Measurements from ENCODE around the gene CORO1C. TPM values are rescaled to one million over a fixed set of nuclear protein-coding genes. Genes with fewer than 3 reads are reported as not detected.

CORO1C gene
- polyA plus RNA-seq, 1 of the 3 experiments (the other 2 are of a cell fraction) = 150 TPM

GRCh38 chr12:108757856-108758255 is 26.5 kb upstream of the CORO1C start:
- no peak overlapping the region for H2AFZ ChIP-seq (ENCODE audit: low read depth)
- no peaks in the 10 kb centered on the region for H3K4me1 ChIP-seq (ENCODE audit: control insufficient read depth in 1 of 2, insufficient read depth in 2 of 2, low read depth in 1 of 2, low read length in 1 of 2)
- no peaks in the 10 kb centered on the region for H3F3A ChIP-seq (replicated peaks; ENCODE audit: insufficient read depth)
- H3K27ac ChIP-seq (ENCODE audit: low read depth in 2 of 2, low read length in 1 of 2) = no peak overlapping the region
- no peaks in the 10 kb centered on the region for H3K9me3 ChIP-seq
- no peak overlapping the region for H3K4me3 ChIP-seq (ENCODE audit: low read depth in 2 of 2, low read length in 1 of 2)
- H3K9ac ChIP-seq = no peak overlapping the region
- no peak for DNase-seq
- H3K4me2 ChIP-seq = no peak overlapping the region
- no peaks in the 10 kb centered on the region for H3K36me3 ChIP-seq (replicated peaks in 1 of 2; ENCODE audit: control insufficient read depth in 1 of 2, insufficient read depth in 2 of 2, low read length in 1 of 2)
- WGBS (ENCODE audit: low lambda C conversion rate) = 93% methylated on average over 2 of the region's 2 CpGs
- CTCF ChIA-PET = interaction anchor here (1.1 to 1.6 kb wide), 3 partner anchors 91 to 94 kb away, joined by 3 to 9 read pairs (median 6); no protein-coding TSS in a partner anchor
- TF ChIP-seq GABPA (IDR thresholded peaks at IDR 0.05; ENCODE audit: low read depth) (no peak), MEF2A (IDR thresholded peaks at IDR 0.05; ENCODE audit: borderline replicate concordance, low read depth) (no peak), POLR2AphosphoS5 (IDR thresholded peaks at IDR 0.05; ENCODE audit: low read depth, low read length) (no peak), MXI1 (IDR thresholded peaks at IDR 0.05; ENCODE audit: low read depth, low read length) (no peak), ZBTB33 (IDR thresholded peaks at IDR 0.05; ENCODE audit: borderline replicate concordance, low read depth) (no peak)
- H3K79me2 ChIP-seq (ENCODE audit: insufficient read depth) = no peaks in the 10 kb centered on the region
- H3K9me2 ChIP-seq = no peaks in the 10 kb centered on the region
- POLR2A ChIA-PET = no interaction called here
- H3K27me3 ChIP-seq (ENCODE audit: insufficient read depth) = no peaks in the 10 kb centered on the region
- no peaks in the 10 kb centered on the region for H4K20me1 ChIP-seq (ENCODE audit: insufficient read depth)

- TF ChIP-seq MXI1 (IDR thresholded peaks at IDR 0.05; ENCODE audit: low read depth, low read length) (no peak), PBX3 (IDR thresholded peaks at IDR 0.05) (no peak), FOSL2 (IDR thresholded peaks at IDR 0.05; ENCODE audit: borderline replicate concordance, low read depth) (no peak), MAX (IDR thresholded peaks at IDR 0.05; ENCODE audit: low read depth) (no peak), RFX5 (IDR thresholded peaks at IDR 0.05; ENCODE audit: low read length) (no peak), SMC3 (IDR thresholded peaks at IDR 0.05; ENCODE audit: low read depth, low read length) (no peak)
- Histone ChIP-seq H3K4me3 (ENCODE audit: low read depth in 2 of 2, low read length in 1 of 2) (no peak overlapping the region), H3K9me3 (no peaks in the 10 kb centered on the region), H3K27me3 (ENCODE audit: insufficient read depth) (no peaks in the 10 kb centered on the region), H3K79me2 (ENCODE audit: insufficient read depth) (no peaks in the 10 kb centered on the region), H2AFZ (ENCODE audit: low read depth) (no peak overlapping the region), H3F3A (replicated peaks; ENCODE audit: insufficient read depth) (no peaks in the 10 kb centered on the region), H4K20me1 (ENCODE audit: insufficient read depth) (no peaks in the 10 kb centered on the region), H3K9me2 (no peaks in the 10 kb centered on the region), H3K36me3 (replicated peaks in 1 of 2; ENCODE audit: control insufficient read depth in 1 of 2, insufficient read depth in 2 of 2, low read length in 1 of 2) (no peaks in the 10 kb centered on the region), H3K4me2 (no peak overlapping the region), H3K9ac (no peak overlapping the region), H3K27ac (ENCODE audit: low read depth in 2 of 2, low read length in 1 of 2) (no peak overlapping the region), H3K4me1 (ENCODE audit: control insufficient read depth in 1 of 2, insufficient read depth in 2 of 2, low read depth in 1 of 2, low read length in 1 of 2) (peaks cover 4% of the 10 kb centered on the region in 2 experiments; a peak in 2 of 4 replicates)
- 92% methylated on average over 6 of the region's 6 CpGs for WGBS (ENCODE audit: low lambda C conversion rate)
- POLR2A ChIA-PET = no interaction called here
- CTCF ChIA-PET = interaction anchor here (0.7 kb wide), 1 partner anchor 24 kb away, joined by 3 read pairs; no protein-coding TSS in a partner anchor
- no peak for DNase-seq
Observed at GRCh38 chr12:108756421-108756820, 25.1 kb upstream of the CORO1C start.
